DMS153 treated with DMSO at 0.1 percent for 48 hours (cell line): Measurements from ENCODE around the gene CHRM2.

ENCODE experiments used
- DNase-seq: peaks from one replicate; lab custom pipeline; 2025; ENCODE audit not compliant: unreplicated experiment; lab: John Stamatoyannopoulos, UW

CHRM2 gene

GRCh38 chr7:136956232-136956631 is 87.8 kb downstream of the CHRM2 start:
- DNase-seq: no peak

- DNase-seq: no peak
Measured at GRCh38 chr7:136956671-136957070, 88.2 kb downstream of the CHRM2 start.

DNA sequence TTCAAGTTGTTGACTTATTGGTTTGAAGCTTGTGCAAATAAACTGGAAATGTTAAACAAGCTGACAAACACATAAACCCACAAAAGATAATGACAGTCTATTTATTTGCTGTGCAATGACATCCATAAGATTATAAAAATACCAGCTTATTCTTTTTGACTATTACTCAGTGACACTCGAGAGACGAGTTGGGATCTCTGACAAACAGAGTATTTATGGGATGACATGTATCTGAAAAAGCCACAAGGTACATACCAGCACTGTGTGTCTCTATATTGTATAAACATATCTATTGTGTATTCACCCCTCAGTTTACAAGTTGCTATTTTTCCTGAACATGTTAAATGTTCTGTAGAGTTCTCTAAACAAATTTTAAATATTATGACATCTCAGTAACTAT is 88.9 kb downstream of the CHRM2 start:
- no peak for DNase-seq

- no peak for DNase-seq
Measured at GRCh38 chr7:136958016-136958415, 89.6 kb downstream of the CHRM2 start.

DNA sequence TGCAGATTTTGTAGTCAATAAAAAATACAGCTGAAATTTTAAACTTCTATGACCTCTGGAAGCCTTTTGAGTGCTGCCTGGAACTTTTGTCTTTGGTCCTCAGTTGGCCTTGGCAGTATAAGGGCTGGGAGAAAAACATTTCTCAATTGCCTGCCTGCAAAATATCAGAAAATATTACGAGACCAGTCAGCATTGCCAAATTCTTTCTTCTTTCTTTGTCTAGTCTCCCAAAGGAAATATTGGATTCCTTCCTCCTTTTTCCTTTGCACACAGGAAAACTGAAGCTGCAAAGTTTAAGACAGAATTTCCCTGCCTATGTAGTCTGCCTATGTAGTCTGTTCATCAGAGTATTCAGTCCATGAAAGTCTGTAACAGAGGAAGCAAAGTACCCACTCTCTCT is 95.9 kb downstream of the CHRM2 start:
- DNase-seq: no peak

DNA sequence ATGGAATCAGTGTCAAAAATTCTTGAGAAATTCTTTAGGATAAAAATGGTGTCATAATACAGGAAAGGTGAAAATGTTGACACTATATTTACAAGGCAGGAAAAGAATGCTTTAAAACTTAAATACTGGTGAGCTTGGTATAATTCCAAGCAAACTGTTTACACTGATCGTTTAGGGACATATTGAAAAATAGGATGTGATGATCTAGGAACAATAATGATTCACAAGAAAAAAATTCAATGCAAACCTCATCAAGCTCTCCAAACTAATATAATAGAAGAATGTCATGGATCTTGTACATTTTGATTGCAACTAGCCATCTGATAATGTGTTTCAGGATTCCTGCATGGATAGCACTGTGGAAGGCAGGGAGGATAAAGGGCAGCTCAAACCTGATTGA is 98.4 kb downstream of the CHRM2 start:
- DNase-seq: no peak

- DNase-seq: no peak
Measured at GRCh38 chr7:136969761-136970160, 101.3 kb downstream of the CHRM2 start.

DNA sequence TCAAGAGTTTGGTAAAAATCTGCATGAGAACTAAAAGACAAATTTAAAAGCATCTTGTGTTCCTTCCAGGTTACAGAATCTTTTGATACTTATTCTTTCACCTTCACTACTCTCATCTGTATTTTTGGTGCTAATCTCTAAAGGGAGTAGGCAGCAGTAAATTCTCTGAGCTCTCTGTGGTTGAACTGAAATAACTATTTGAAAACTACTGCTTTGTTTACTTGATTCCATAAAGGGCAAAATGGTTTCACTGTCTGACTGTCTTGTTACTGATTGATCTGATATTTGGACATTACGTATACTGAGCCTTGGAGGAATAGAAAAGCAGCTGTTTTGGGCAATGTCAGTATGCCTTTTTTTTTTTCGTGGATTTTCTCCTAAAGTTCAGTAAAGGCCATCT is 103.3 kb downstream of the CHRM2 start:
- DNase-seq: no peak

- no peak for DNase-seq
Measured at GRCh38 chr7:136976504-136977251, 108.2 kb downstream of the CHRM2 start.

- no peak for DNase-seq
Measured at GRCh38 chr7:136993377-136993776, 124.9 kb downstream of the CHRM2 start.

- DNase-seq: no peak
Measured at GRCh38 chr7:136997735-136998134, 129.3 kb downstream of the CHRM2 start.

DNA sequence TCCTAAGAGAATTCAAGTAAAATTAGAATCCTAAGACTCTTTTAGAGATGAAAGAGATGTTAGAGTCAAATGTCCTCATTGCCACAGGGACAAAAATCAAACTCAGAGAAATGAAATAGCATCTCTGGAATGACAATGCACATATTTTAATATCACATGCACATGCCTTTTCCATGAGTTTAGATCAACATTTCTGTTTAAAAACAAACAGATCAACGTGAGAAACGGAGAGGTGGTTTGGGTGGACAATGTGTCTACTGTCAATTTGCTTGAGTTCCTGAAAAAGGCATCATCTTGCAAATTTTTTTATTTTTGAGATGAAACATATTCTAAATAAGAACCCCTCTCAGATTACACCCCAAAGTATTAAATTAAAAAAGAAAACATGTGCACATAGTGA is 130.0 kb downstream of the CHRM2 start:
- no peak for DNase-seq

DNA sequence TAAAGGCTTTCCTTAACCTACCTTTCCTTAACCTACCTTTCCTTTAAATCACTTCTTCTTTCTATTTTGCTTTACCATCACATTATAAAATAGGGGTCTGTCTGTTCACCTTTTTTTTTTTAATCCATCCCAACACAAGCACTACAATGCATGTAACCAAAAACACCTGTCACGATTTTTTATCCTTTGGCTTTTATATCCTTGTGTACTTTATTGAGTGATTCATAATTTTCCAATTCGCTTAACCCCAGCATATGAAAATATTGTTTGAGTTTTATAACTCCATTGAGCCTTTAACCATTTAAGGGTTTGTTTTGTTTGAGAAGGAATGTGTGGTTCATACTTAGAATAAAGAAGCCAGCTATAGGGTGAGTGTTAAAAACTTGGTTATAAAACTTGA is 132.2 kb downstream of the CHRM2 start:
- DNase-seq: no peak

- no peak for DNase-seq
Measured at GRCh38 chr7:137001041-137001440, 132.6 kb downstream of the CHRM2 start.

DNA sequence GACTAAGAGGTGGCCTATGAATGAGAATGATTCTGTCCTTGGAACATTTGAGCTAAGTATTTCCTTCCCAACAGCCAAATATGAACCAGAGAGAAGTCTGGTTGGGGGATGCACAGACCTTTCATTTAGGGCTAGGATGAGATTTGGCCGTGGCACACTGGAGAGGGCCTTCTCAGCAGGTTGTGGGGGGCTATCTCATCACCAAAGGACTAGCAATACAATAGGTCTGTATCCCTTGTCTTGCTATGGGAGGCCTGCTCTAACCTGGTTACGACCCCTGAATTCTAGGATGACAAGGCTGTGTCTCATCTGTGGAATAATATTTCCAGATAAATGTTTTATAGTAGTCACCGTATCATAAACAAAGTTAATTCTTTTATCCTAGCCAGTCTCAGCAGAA is 133.0 kb downstream of the CHRM2 start:
- no peak for DNase-seq

DNA sequence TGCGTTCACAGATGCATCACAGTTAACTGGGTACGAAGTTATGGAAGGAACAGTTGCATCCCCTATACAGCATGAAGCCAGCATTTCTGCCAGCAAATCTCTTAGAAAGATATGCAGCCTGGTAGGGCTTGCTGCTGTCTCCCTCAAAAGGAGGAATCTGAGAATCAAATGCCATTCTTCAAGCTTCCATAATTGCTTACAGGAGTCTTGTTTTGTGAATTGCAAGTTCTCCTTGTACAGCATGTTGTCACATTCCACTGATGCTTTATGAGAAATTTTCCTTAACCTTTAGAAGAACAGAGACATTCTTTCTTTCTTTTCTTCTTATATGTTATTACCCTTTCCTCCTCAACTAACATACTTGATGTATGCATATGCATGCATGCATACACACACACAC is 134.6 kb downstream of the CHRM2 start:
- no peak for DNase-seq

DNA sequence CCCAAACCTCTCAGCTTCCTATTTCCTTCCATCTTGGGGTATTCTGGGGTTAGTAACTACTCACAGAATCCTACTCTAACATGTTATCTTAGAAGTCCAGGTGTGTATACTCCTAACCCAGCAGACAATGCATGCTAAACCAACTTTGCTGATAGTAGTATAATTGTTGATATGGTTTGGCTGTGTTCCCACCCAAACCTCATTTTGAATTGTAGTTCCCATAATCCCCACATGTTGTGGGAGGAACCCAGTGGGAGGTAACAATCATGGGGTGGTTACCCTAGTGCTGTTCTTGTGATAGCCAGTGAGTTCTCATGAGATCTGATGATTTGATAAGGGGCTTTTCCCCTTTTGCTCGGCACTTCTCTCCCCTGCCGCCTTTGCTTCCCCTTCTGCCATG is 135.1 kb downstream of the CHRM2 start:
- no peak for DNase-seq

- DNase-seq: no peak
Measured at GRCh38 chr7:137005873-137006272, 137.4 kb downstream of the CHRM2 start.

DNA sequence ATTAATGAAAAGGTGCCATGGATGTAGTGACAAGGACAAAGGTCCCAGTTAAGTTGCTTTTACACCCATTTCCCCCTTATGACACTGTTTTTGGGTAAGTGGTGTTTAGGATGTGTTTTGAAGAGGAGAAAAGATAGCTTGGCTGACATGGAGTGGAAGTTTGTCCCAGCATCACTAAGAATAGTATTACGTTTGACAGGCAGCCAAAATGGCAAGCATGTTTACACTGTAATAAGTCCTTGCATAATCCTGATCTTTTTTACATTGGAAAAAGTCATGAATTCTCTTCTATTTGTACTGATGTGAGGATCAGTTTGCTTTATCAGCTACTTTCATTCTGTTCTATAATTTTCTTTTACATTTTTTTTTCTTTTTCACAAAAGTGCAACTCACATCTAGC is 137.8 kb downstream of the CHRM2 start:
- DNase-seq: no peak

GRCh38 chr7:137007001-137007694 is 138.7 kb downstream of the CHRM2 start:
- DNase-seq: no peak

- DNase-seq: no peak
Measured at GRCh38 chr7:137009404-137009803, 141.0 kb downstream of the CHRM2 start.

DNA sequence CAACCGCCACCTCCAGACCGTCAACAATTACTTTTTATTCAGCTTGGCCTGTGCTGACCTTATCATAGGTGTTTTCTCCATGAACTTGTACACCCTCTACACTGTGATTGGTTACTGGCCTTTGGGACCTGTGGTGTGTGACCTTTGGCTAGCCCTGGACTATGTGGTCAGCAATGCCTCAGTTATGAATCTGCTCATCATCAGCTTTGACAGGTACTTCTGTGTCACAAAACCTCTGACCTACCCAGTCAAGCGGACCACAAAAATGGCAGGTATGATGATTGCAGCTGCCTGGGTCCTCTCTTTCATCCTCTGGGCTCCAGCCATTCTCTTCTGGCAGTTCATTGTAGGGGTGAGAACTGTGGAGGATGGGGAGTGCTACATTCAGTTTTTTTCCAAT is 146.6 kb downstream of the CHRM2 start:
- DNase-seq: no peak

GRCh38 chr7:137017221-137017620 is 148.8 kb downstream of the CHRM2 start:
- no peak for DNase-seq
